ENCODE measurements around the gene ATP5IF1.

The ATP5IF1 gene

GRCh38 chr1:28239004-28239403 is 3.1 kb downstream of the ATP5IF1 start:
- TF ChIP-seq, protein P1, sequence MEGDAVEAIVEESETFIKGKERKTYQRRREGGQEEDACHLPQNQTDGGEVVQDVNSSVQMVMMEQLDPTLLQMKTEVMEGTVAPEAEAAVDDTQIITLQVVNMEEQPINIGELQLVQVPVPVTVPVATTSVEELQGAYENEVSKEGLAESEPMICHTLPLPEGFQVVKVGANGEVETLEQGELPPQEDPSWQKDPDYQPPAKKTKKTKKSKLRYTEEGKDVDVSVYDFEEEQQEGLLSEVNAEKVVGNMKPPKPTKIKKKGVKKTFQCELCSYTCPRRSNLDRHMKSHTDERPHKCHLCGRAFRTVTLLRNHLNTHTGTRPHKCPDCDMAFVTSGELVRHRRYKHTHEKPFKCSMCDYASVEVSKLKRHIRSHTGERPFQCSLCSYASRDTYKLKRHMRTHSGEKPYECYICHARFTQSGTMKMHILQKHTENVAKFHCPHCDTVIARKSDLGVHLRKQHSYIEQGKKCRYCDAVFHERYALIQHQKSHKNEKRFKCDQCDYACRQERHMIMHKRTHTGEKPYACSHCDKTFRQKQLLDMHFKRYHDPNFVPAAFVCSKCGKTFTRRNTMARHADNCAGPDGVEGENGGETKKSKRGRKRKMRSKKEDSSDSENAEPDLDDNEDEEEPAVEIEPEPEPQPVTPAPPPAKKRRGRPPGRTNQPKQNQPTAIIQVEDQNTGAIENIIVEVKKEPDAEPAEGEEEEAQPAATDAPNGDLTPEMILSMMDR (conservative IDR thresholded peaks at IDR 0.05; ENCODE audit: low read length), result no peak
- H3K4me3 ChIP-seq (ENCODE audit: low read length), result no peak overlapping the region
- DNase-seq (ENCODE audit: low read depth), result no peak

GRCh38 chr1:28240024-28240423 is 4.1 kb downstream of the ATP5IF1 start:
- no peak overlapping the region for H3K4me3 ChIP-seq (ENCODE audit: low read length)
- DNase-seq (ENCODE audit: low read depth), result no peak
- TF ChIP-seq, protein P1 (conservative IDR thresholded peaks at IDR 0.05; ENCODE audit: low read length), result no peak

DNA sequence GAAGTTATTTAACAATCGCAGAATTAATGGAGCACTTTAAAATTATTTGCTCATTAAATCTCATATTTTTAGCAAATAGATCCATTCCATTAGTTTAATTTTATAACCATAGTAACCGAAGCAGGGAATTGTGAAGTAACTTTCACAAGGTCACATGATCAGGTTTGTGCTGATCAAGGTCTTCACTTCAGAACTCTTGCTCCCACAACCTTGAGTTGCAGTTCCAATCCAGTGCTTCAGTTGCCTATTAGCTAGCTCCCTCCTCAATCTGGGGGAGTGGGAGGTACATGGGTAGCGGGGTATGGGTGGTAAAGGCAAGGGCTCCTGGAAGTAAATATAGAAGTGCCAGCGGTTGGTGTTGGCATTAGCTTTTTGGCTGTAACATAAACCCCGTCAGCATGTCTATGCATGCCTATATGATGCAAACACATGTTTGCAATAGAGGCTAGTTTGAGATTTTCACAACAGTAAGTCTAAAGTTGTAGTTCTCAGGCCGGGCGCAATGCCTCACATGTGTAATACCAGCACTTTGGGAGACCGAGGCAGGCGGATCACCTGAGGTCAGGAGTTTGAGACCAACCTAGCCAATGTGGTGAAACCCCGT is 5.8 kb downstream of the ATP5IF1 start:
- H3K4me3 ChIP-seq (ENCODE audit: low read length), result no peak overlapping the region
- no peak for DNase-seq (ENCODE audit: low read depth)
- TF ChIP-seq, protein P1 (conservative IDR thresholded peaks at IDR 0.05; ENCODE audit: low read length), result no peak

DNA sequence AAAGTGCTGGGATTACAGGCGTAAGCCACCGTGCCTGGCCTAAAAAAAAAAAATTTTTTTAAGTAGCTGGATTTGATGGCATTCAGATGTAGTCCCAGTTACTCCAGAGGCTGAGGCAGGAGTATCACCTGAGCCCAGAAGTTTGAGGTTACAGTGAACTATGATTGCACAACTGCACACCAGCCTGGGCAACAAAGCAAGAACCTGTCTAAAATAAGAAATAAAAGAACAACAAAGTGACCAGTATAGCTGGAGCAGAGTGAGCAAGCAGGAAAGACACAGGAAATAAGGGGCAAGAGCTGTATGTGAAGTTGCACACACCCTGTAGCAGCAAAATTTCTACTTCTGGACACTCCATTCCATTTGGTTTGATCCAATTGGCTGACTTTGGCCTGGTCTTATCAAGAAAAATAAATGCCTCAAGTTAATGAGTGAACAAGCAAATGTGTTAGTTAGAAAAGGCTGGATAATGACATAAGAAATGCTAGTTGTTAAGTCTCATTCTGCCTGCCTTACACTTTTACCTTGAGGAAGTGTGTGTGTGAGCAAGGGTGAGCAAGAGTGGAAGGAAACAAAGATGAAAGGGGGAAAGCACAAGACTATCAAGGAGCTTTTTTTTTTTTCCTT is 7.9 kb downstream of the ATP5IF1 start:
- H3K4me3 ChIP-seq (ENCODE audit: low read length), result no peak overlapping the region
- no peak for DNase-seq (ENCODE audit: low read depth)
- TF ChIP-seq, protein P1 (conservative IDR thresholded peaks at IDR 0.05; ENCODE audit: low read length), result no peak

- no peak overlapping the region for H3K4me3 ChIP-seq (ENCODE audit: low read length)
- TF ChIP-seq, protein P1 (conservative IDR thresholded peaks at IDR 0.05; ENCODE audit: low read length), result no peak
- DNase-seq (ENCODE audit: low read depth), result no peak
Measured at GRCh38 chr1:28244549-28245251, 8.8 kb downstream of the ATP5IF1 start.

DNA sequence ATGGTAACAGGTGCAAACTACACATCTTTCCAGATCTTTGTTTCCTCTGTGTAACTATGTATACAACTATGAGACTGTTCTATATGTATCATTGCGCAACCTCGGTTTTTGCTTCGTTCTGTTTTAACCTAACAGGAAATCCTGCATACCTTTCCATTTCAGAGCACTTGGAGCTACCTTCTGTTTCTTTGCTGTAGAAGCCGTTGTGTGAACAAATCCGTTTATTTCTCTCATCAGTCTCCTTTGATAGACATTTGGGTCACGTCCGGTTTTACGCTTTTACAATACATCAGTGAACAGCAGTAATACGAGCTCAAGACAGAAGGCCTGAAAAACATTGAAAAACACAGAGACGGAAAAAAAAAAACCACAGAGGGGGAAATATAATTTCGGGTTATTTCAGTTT is 10.5 kb downstream of the ATP5IF1 start:
- peak overlapping the region; percentile 62 for H3K4me3 ChIP-seq (ENCODE audit: low read length)

More for the DNA sequence above, 10.5 kb downstream of the ATP5IF1 start:
- DNase-seq (ENCODE audit: low read depth), result no peak
- TF ChIP-seq, protein P1 (conservative IDR thresholded peaks at IDR 0.05; ENCODE audit: low read length), result no peak
